SJCRH30 (cell line): Measurements from ENCODE around the gene NDUFS8. TPM values are rescaled to one million over a fixed set of nuclear protein-coding genes. Genes with fewer than 3 reads are reported as not detected.
A peak's percentile ranks its signal among the peaks of the same experiment; 100 is the strongest.

Source experiments
- DNase-seq, 2 experiments: peaks; one replicate each; pipeline ENCODE4 v3.0.0-alpha.2; 2015 to 2020
- H3K27ac ChIP-seq: fragments of 250-450 bp; sonication (Bioruptor Pico); 2 replicates; pipeline ENCODE4 v1.5.1; 2020; ENCODE audit warnings: mild to moderate bottlenecking, moderate library complexity
- H3K27me3 ChIP-seq: fragments of 250-450 bp; sonication (Bioruptor Pico); 2 replicates; pipeline ENCODE4 v1.5.1; 2020; ENCODE audit warnings: mild to moderate bottlenecking, moderate library complexity
- H3K36me3 ChIP-seq: fragments of 250-450 bp; sonication (Bioruptor Pico); 2 replicates; pipeline ENCODE4 v1.5.1; 2020; ENCODE audit warnings: mild to moderate bottlenecking, moderate library complexity
- H3K4me1 ChIP-seq: fragments of 250-450 bp; sonication (Bioruptor Pico); 2 replicates; pipeline ENCODE4 v1.5.1; 2020; ENCODE audit warnings: mild to moderate bottlenecking, moderate library complexity
- H3K4me3 ChIP-seq: fragments of 250-450 bp; sonication (Bioruptor Pico); 2 replicates; pipeline ENCODE4 v1.5.1; 2020; ENCODE audit warnings: mild to moderate bottlenecking, moderate library complexity
- H3K9me3 ChIP-seq: fragments of 250-450 bp; sonication (Bioruptor Pico); replicated peaks from 2 replicates; pipeline ENCODE4 v1.5.1; 2020; ENCODE audit warnings: mild to moderate bottlenecking, moderate library complexity
- total RNA-seq: library from RNA; depleted of rRNA; stranded (reverse); fragments of >200 nt; shearing (Covaris generic); gene quantifications from 2 replicates; pipeline ENCODE4 v1.2.3, GENCODE V29; 2014

The NDUFS8 gene
- total RNA-seq, 1 experiment from 2014 or later = 77.7 TPM

GRCh38 chr11:68010090-68011041 lies 20.1 kb upstream of the NDUFS8 start, which contains the start of gene ALDH3B1:
Gene ALDH3B1 (plus strand): TSS chr11:68010327. CDS start chr11:68015298, 4,971 bp downstream.
- Histone ChIP-seq H3K9me3 (no peaks in the 10 kb centered on the region), H3K4me3 (peak within 1 kb of the TSS; percentile 51), H3K27ac (peak within 1 kb of the TSS; percentile 83), H3K4me1 (peaks cover 42% of the 10 kb centered on the region), H3K27me3 (no peaks in the 10 kb centered on the region), H3K36me3 (no peaks in the 10 kb centered on the region)
- peak; percentile 85 to 88 for DNase-seq

- peak overlapping the region; percentile 83 for H3K27ac ChIP-seq
Observed at GRCh38 chr11:68011051-68011943, 19.2 kb upstream of the NDUFS8 start.

GRCh38 chr11:68012044-68012842 lies 18.2 kb upstream of the NDUFS8 start:
- no peak for DNase-seq
- no peaks in the 10 kb centered on the region for H3K36me3 ChIP-seq
- no peaks in the 10 kb centered on the region for H3K9me3 ChIP-seq
- H3K27ac ChIP-seq = no peak overlapping the region
- no peaks in the 10 kb centered on the region for H3K27me3 ChIP-seq
- no peak overlapping the region for H3K4me3 ChIP-seq
- H3K4me1 ChIP-seq = peaks cover 46% of the 10 kb centered on the region

More at GRCh38 chr11:68011051-68011943, 19.2 kb upstream of the NDUFS8 start:
- DNase-seq = peak in 1 of 2 experiments; percentile 2
- H3K36me3 ChIP-seq = no peaks in the 10 kb centered on the region
- no peaks in the 10 kb centered on the region for H3K9me3 ChIP-seq
- peak overlapping the region; percentile 51 for H3K4me3 ChIP-seq
- no peaks in the 10 kb centered on the region for H3K27me3 ChIP-seq
- peaks cover 42% of the 10 kb centered on the region for H3K4me1 ChIP-seq

- H3K27ac ChIP-seq = peak overlapping the region; percentile 32; the same call in 1 of the 2 replicates
- no peaks in the 10 kb centered on the region for H3K27me3 ChIP-seq
- H3K9me3 ChIP-seq = no peaks in the 10 kb centered on the region
- peak; percentile 67 to 79 for DNase-seq
- H3K4me3 ChIP-seq = no peak overlapping the region
- H3K4me1 ChIP-seq = peaks cover 46% of the 10 kb centered on the region
- no peaks in the 10 kb centered on the region for H3K36me3 ChIP-seq
Observed at GRCh38 chr11:68012843-68013610, 17.5 kb upstream of the NDUFS8 start.

- Histone ChIP-seq H3K27ac (peak overlapping the region; percentile 32; the same call in 1 of the 2 replicates), H3K4me3 (no peak overlapping the region), H3K36me3 (no peaks in the 10 kb centered on the region), H3K9me3 (no peaks in the 10 kb centered on the region), H3K27me3 (no peaks in the 10 kb centered on the region), H3K4me1 (peaks cover 42% of the 10 kb centered on the region)
- no peak for DNase-seq
Observed at GRCh38 chr11:68013611-68014156, 16.8 kb upstream of the NDUFS8 start.

GRCh38 chr11:68014157-68014946 lies 16.1 kb upstream of the NDUFS8 start:
- peak in 1 of 2 experiments; percentile 33 for DNase-seq
- no peak overlapping the region for H3K4me3 ChIP-seq
- H3K9me3 ChIP-seq = no peaks in the 10 kb centered on the region
- H3K27me3 ChIP-seq = no peaks in the 10 kb centered on the region
- H3K4me1 ChIP-seq = peaks cover 37% of the 10 kb centered on the region
- no peak overlapping the region for H3K27ac ChIP-seq
- no peaks in the 10 kb centered on the region for H3K36me3 ChIP-seq

GRCh38 chr11:68014947-68015447 lies 15.5 kb upstream of the NDUFS8 start:
- no peak for DNase-seq
- no peaks in the 10 kb centered on the region for H3K9me3 ChIP-seq
- no peak overlapping the region for H3K4me3 ChIP-seq
- peaks cover 36% of the 10 kb centered on the region for H3K4me1 ChIP-seq
- no peaks in the 10 kb centered on the region for H3K27me3 ChIP-seq
- no peaks in the 10 kb centered on the region for H3K36me3 ChIP-seq
- no peak overlapping the region for H3K27ac ChIP-seq

GRCh38 chr11:68015467-68015866 lies 15.0 kb upstream of the NDUFS8 start:
- H3K4me3 ChIP-seq = no peak overlapping the region
- DNase-seq = no peak
- H3K9me3 ChIP-seq = no peaks in the 10 kb centered on the region
- peaks cover 36% of the 10 kb centered on the region for H3K4me1 ChIP-seq
- no peaks in the 10 kb centered on the region for H3K27me3 ChIP-seq
- H3K27ac ChIP-seq = no peak overlapping the region
- no peaks in the 10 kb centered on the region for H3K36me3 ChIP-seq

GRCh38 chr11:68016161-68016903 lies 14.1 kb upstream of the NDUFS8 start:
- no peaks in the 10 kb centered on the region for H3K9me3 ChIP-seq
- H3K4me1 ChIP-seq = peaks cover 31% of the 10 kb centered on the region
- DNase-seq = no peak
- H3K36me3 ChIP-seq = no peaks in the 10 kb centered on the region
- no peaks in the 10 kb centered on the region for H3K27me3 ChIP-seq
- no peak overlapping the region for H3K27ac ChIP-seq
- no peak overlapping the region for H3K4me3 ChIP-seq

- Histone ChIP-seq H3K36me3 (no peaks in the 10 kb centered on the region), H3K4me1 (peaks cover 31% of the 10 kb centered on the region), H3K27me3 (no peaks in the 10 kb centered on the region), H3K4me3 (no peak overlapping the region), H3K27ac (no peak overlapping the region), H3K9me3 (no peaks in the 10 kb centered on the region)
- DNase-seq = no peak
Observed at GRCh38 chr11:68016904-68017817, 13.3 kb upstream of the NDUFS8 start.

GRCh38 chr11:68017980-68018729 lies 12.3 kb upstream of the NDUFS8 start:
- Histone ChIP-seq H3K27me3 (no peaks in the 10 kb centered on the region), H3K27ac (no peak overlapping the region), H3K36me3 (no peaks in the 10 kb centered on the region), H3K4me1 (peaks cover 23% of the 10 kb centered on the region), H3K9me3 (no peaks in the 10 kb centered on the region), H3K4me3 (no peak overlapping the region)
- DNase-seq = no peak
